PC-3 (cell line): ENCODE measurements around the gene CEBPE. TPM values are rescaled to one million over a fixed set of nuclear protein-coding genes. Genes with fewer than 3 reads are reported as not detected.

Source experiments
- ATAC-seq: fragments of 200-7000 bp; cut with Tn5 transposase; 2 replicates; pipeline ENCODE4 v1.9.1; 2020; ENCODE audit warnings: mild to moderate bottlenecking, moderate library complexity
- BruUV-seq: library from RNA; stranded (reverse); fragments of 400-500 nt; replicated peaks from 2 replicates; lab custom pipeline; 2021; lab: Mats Ljungman, UMichigan
- CTCF ChIA-PET: fragments of 300-600 bp; sonication (Branson Sonifier 250); formaldehyde crosslinking; loops from one replicate; lab custom pipeline; 2022; ENCODE audit warnings: antibody characterized with exemption; lab: Charles Lee
- POLR2A ChIA-PET: fragments of 300-600 bp; sonication (Branson Sonifier 250); formaldehyde crosslinking; loops from one replicate; lab custom pipeline; 2022; ENCODE audit warnings: antibody characterized with exemption; ENCODE audit not compliant: unreplicated experiment; lab: Charles Lee
- DNase-seq: peaks from one replicate; pipeline ENCODE4 v3.0.0-alpha.2; 2015
- H2AFZ ChIP-seq: fragments of 300-600 bp; sonication (generic); 2 replicates; pipeline ENCODE4 v1.6.0; 2016; ENCODE audit warnings: antibody characterized with exemption, low read length
- H3F3A ChIP-seq: fragments of 300-600 bp; sonication (generic); one replicate; pipeline ENCODE4 v1.6.0; 2017; ENCODE audit warnings: antibody characterized with exemption, low read length, control low read depth, mild to moderate bottlenecking; ENCODE audit not compliant: unreplicated experiment
- H3K27ac ChIP-seq: fragments of 300-600 bp; sonication (generic); 2 replicates; pipeline ENCODE4 v1.5.1; 2016; ENCODE audit warnings: mild to moderate bottlenecking, low read length
- H3K27me3 ChIP-seq: fragments of 300-600 bp; sonication (generic); 2 replicates; pipeline ENCODE4 v1.6.1; 2016; ENCODE audit warnings: low read length, mixed read lengths
- H3K36me3 ChIP-seq: fragments of 300-600 bp; sonication (generic); 2 replicates; pipeline ENCODE4 v1.6.1; 2016; ENCODE audit warnings: low read depth, mixed run types, low read length, mixed read lengths
- H3K4me1 ChIP-seq: fragments of 300-600 bp; sonication (generic); 2 replicates; pipeline ENCODE4 v1.5.1; 2016; ENCODE audit warnings: low read length; ENCODE audit not compliant: insufficient read depth
- H3K4me2 ChIP-seq: fragments of 300-600 bp; sonication (generic); 2 replicates; pipeline ENCODE4 v1.6.0; 2016; ENCODE audit warnings: low read length
- H3K4me3 ChIP-seq: fragments of 300-600 bp; sonication (generic); 2 replicates; pipeline ENCODE4 v1.5.1; 2016; ENCODE audit warnings: mild to moderate bottlenecking, low read length, mixed read lengths
- H3K79me2 ChIP-seq: fragments of 300-600 bp; sonication (generic); 2 replicates; pipeline ENCODE4 v1.6.1; 2017; ENCODE audit warnings: low read length, mixed read lengths
- H3K9ac ChIP-seq: fragments of 300-600 bp; sonication (generic); 2 replicates; pipeline ENCODE4 v1.6.0; 2016; ENCODE audit warnings: mild to moderate bottlenecking, low read length
- H3K9me2 ChIP-seq: fragments of 300-600 bp; sonication (generic); replicated peaks from 2 replicates; pipeline ENCODE4 v1.6.1; 2016; ENCODE audit warnings: mixed run types, low read length, mixed read lengths
- H3K9me3 ChIP-seq: fragments of 300-600 bp; sonication (generic); 2 replicates; pipeline ENCODE4 v1.6.1; 2016; ENCODE audit warnings: low read length, mixed read lengths
- H4K20me1 ChIP-seq: fragments of 300-600 bp; sonication (generic); 2 replicates; pipeline ENCODE4 v1.6.1; 2016; ENCODE audit warnings: low read length, mixed read lengths
- CTCF ChIP-seq: fragments of 300-600 bp; sonication (generic); conservative IDR thresholded peaks from 2 replicates; pipeline ENCODE4 v1.5.1; 2017; ENCODE audit warnings: antibody characterized with exemption, low read depth, mild to moderate bottlenecking, low read length
- EZH2 ChIP-seq: fragments of 300-600 bp; sonication (generic); IDR thresholded peaks from one replicate; pipeline ENCODE4 v1.6.1; 2017; ENCODE audit warnings: antibody characterized with exemption, mild to moderate bottlenecking, low read length; ENCODE audit not compliant: unreplicated experiment
- EZH2phosphoT487 ChIP-seq: fragments of 300-600 bp; sonication (generic); IDR thresholded peaks from 2 replicates; pipeline ENCODE4 v1.6.1; 2018; ENCODE audit warnings: mild to moderate bottlenecking, antibody characterized with exemption, low read length, borderline replicate concordance
- intact Hi-C: fragments of 100-400 bp; cut with micrococcal nuclease; formaldehyde crosslinking; loops from 2 replicates; pipeline ENCODE4 v1.9.0; 2023
- total RNA-seq: library from RNA; depleted of rRNA; stranded (reverse); fragments of >200 nt; gene quantifications from 2 replicates; pipeline ENCODE4 v1.2.3, GENCODE V29; 2014

CEBPE gene
- total RNA-seq, 1 experiment from 2014 or later = not detected

GRCh38 chr14:23080474-23080873 is 38.6 kb downstream of the CEBPE start:
- Histone ChIP-seq H2AFZ (no peak overlapping the region), H3K36me3 (peaks cover 73% of the 10 kb centered on the region), H4K20me1 (no peaks in the 10 kb centered on the region), H3K27ac (no peak overlapping the region), H3K9me2 (no peaks in the 10 kb centered on the region), H3K9me3 (no peaks in the 10 kb centered on the region), H3K4me3 (no peak overlapping the region), H3K79me2 (0 out of 2 replicates have a peak, but pooled peaks cover 10% of the 10 kb centered on the region), H3F3A (peaks cover 7% of the 10 kb centered on the region), H3K9ac (no peak overlapping the region), H3K27me3 (no peaks in the 10 kb centered on the region), H3K4me1 (peaks cover 26% of the 10 kb centered on the region), H3K4me2 (no peak overlapping the region)
- ChIA-PET POLR2A (interaction anchor here (0.6 kb wide), 1 partner anchor 15 kb away, joined by 6 read pairs; the partner anchor contains the start of genes ACIN1 and C14orf119), CTCF (no interaction called here)
- intact Hi-C loops = no loop called here
- DNase-seq (no peak), ATAC-seq (no peak)
- TF ChIP-seq EZH2phosphoT487 = no peak
- no peak for TF ChIP-seq CTCF
- TF ChIP-seq EZH2 = no peak
- BruUV-seq = no TSS peak

- POLR2A ChIA-PET = no interaction called here
- H3K4me1 ChIP-seq = peaks cover 26% of the 10 kb centered on the region
- H3K9ac ChIP-seq = no peak overlapping the region
- peak overlapping the region; percentile 63 for H3K4me2 ChIP-seq
- no TSS peak for BruUV-seq
- DNase-seq (no peak), ATAC-seq (no peak)
- TF ChIP-seq EZH2phosphoT487 (no peak), CTCF (no peak), EZH2 (no peak)
- no peak overlapping the region for H3K4me3 ChIP-seq
- no peak overlapping the region for H2AFZ ChIP-seq
- 0 out of 2 replicates have a peak, but pooled peaks cover 8% of the 10 kb centered on the region for H3K79me2 ChIP-seq
- no peaks in the 10 kb centered on the region for H4K20me1 ChIP-seq
- no peaks in the 10 kb centered on the region for H3K9me3 ChIP-seq
- H3K27me3 ChIP-seq = no peaks in the 10 kb centered on the region
- CTCF ChIA-PET = interaction anchor here (3.7 kb wide), 1 partner anchor 11 kb away, joined by 19 read pairs; no protein-coding TSS in a partner anchor
- intact Hi-C loops = loop anchor here (10.0 kb wide), 1 partner anchor 475 kb away; the partner anchor contains the start of genes THTPA and ZFHX2
- H3F3A ChIP-seq = peaks cover 7% of the 10 kb centered on the region
- no peaks in the 10 kb centered on the region for H3K9me2 ChIP-seq
- peaks cover 70% of the 10 kb centered on the region for H3K36me3 ChIP-seq
- H3K27ac ChIP-seq = peak overlapping the region; percentile 57; the same call in 1 of the 2 replicates
These were observed 39.3 kb downstream of the CEBPE start for GRCh38 chr14:23079716-23080115.

GRCh38 chr14:23078692-23079116 is 40.4 kb downstream of the CEBPE start:
- peak overlapping the region; percentile 63 for H3K4me2 ChIP-seq
- POLR2A ChIA-PET = interaction anchor here (0.7 to 1.1 kb wide), 2 partner anchors 16 to 34 kb away, joined by 3 to 6 read pairs; partner anchors contain the start of genes ACIN1 and C14orf119
- H3K27ac ChIP-seq = peak overlapping the region; percentile 61
- peaks cover 72% of the 10 kb centered on the region for H3K36me3 ChIP-seq
- H3F3A ChIP-seq = peaks cover 7% of the 10 kb centered on the region
- H2AFZ ChIP-seq = no peak overlapping the region
- intact Hi-C loops = loop anchor here (10.0 kb wide), 1 partner anchor 476 kb away; the partner anchor contains the start of genes THTPA and ZFHX2
- CTCF ChIA-PET = interaction anchor here (3.7 kb wide), 1 partner anchor 10 kb away, joined by 19 read pairs; no protein-coding TSS in a partner anchor
- TF ChIP-seq EZH2phosphoT487 = no peak
- TF ChIP-seq CTCF = no peak
- no peak for TF ChIP-seq EZH2
- H4K20me1 ChIP-seq = no peaks in the 10 kb centered on the region
- H3K79me2 ChIP-seq = 0 out of 2 replicates have a peak, but pooled peaks cover 5% of the 10 kb centered on the region
- no peaks in the 10 kb centered on the region for H3K9me3 ChIP-seq
- H3K4me3 ChIP-seq = peak overlapping the region; percentile 13; the same call in 1 of the 2 replicates
- H3K27me3 ChIP-seq = no peaks in the 10 kb centered on the region
- DNase-seq (peak; percentile 96), ATAC-seq (peak; percentile 98)
- H3K9ac ChIP-seq = peak overlapping the region; percentile 5; the same call in 1 of the 2 replicates
- BruUV-seq = no TSS peak
- no peaks in the 10 kb centered on the region for H3K9me2 ChIP-seq
- peaks cover 26% of the 10 kb centered on the region for H3K4me1 ChIP-seq
